HG03095 (cell line): ENCODE data around the gene MATN1.

Experiments used
- ATAC-seq: cut with Tn5 transposase; IDR thresholded peaks from one replicate; pipeline ENCODE4 v1.9.1; 2021; ENCODE audit warnings: moderate library complexity; ENCODE audit not compliant: unreplicated experiment

The MATN1 gene

GRCh38 chr1:30758121-30758688 lies 34.8 kb upstream of the MATN1 start:
- ATAC-seq = no peak

- ATAC-seq = no peak
These were observed 34.2 kb upstream of the MATN1 start, which contains the start of gene LAPTM5 for GRCh38 chr1:30757352-30758120. Gene LAPTM5, minus strand, starts transcription at chr1:30757774. Its CDS starts 29 bp downstream, at chr1:30757745.

GRCh38 chr1:30756545-30757351 lies 33.4 kb upstream of the MATN1 start:
- no peak for ATAC-seq

- ATAC-seq = no peak
These were observed 32.8 kb upstream of the MATN1 start for GRCh38 chr1:30756206-30756544.

- no peak for ATAC-seq
These were observed 32.4 kb upstream of the MATN1 start for GRCh38 chr1:30755746-30756145.

- ATAC-seq = no peak
These were observed 31.9 kb upstream of the MATN1 start for GRCh38 chr1:30755334-30755733.

- peak; percentile 29 for ATAC-seq
These were observed 31.3 kb upstream of the MATN1 start for GRCh38 chr1:30754684-30755171.

- no peak for ATAC-seq
These were observed 30.3 kb upstream of the MATN1 start for GRCh38 chr1:30753660-30754123.

- no peak for ATAC-seq
These were observed 29.7 kb upstream of the MATN1 start for GRCh38 chr1:30753118-30753517.

GRCh38 chr1:30752651-30752908 lies 29.2 kb upstream of the MATN1 start:
- no peak for ATAC-seq

- no peak for ATAC-seq
These were observed 28.7 kb upstream of the MATN1 start for GRCh38 chr1:30751830-30752650.

- ATAC-seq = peak; percentile 20
These were observed 27.4 kb upstream of the MATN1 start for GRCh38 chr1:30750731-30751291.

GRCh38 chr1:30749691-30750583 lies 26.6 kb upstream of the MATN1 start:
- ATAC-seq = no peak

GRCh38 chr1:30748699-30749401 lies 25.5 kb upstream of the MATN1 start:
- ATAC-seq = no peak

- ATAC-seq = no peak
These were observed 24.8 kb upstream of the MATN1 start for GRCh38 chr1:30748098-30748698.

GRCh38 chr1:30747033-30748008 lies 23.9 kb upstream of the MATN1 start:
- no peak for ATAC-seq

- no peak for ATAC-seq
These were observed 23.0 kb upstream of the MATN1 start for GRCh38 chr1:30746212-30747032.
